Measurements from ENCODE around the gene USP13. TPM values are rescaled to one million over a fixed set of nuclear protein-coding genes. Genes with fewer than 3 reads are reported as not detected.

The USP13 gene
- total RNA-seq, 2 experiments from 2014 or later, result 4.3 to 4.8 TPM

DNA sequence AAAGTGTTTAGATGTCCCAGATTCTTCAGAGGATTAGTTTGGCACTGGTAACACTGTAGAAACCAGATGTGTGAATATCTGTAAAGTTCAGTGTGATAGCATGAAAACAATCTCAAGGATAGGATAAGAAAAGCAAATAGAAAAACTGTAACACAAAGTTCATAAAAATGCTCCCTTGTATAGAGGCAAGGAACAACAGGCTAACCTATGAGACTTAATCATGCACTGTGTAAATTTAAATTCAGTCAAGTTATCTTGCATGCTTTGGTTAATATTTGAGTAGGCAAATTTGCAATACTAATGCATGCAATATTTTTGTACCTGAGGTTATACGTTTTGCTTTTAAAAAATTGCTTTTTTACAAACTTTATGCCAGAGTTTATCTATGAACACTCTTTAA is 144.4 kb downstream of the USP13 start:
- DNase-seq (no peak), ATAC-seq (ENCODE audit: poor library complexity) (no peak)
- no peaks in the 10 kb centered on the region for H3K36me3 Mint-ChIP-seq (ENCODE audit: low read depth)
- no peak overlapping the region for H3K27ac Mint-ChIP-seq
- H3K27ac ChIP-seq (ENCODE audit: low read depth in 1 of 2, low read length in 2 of 2), result no peak overlapping the region
- TF ChIP-seq, protein P1, sequence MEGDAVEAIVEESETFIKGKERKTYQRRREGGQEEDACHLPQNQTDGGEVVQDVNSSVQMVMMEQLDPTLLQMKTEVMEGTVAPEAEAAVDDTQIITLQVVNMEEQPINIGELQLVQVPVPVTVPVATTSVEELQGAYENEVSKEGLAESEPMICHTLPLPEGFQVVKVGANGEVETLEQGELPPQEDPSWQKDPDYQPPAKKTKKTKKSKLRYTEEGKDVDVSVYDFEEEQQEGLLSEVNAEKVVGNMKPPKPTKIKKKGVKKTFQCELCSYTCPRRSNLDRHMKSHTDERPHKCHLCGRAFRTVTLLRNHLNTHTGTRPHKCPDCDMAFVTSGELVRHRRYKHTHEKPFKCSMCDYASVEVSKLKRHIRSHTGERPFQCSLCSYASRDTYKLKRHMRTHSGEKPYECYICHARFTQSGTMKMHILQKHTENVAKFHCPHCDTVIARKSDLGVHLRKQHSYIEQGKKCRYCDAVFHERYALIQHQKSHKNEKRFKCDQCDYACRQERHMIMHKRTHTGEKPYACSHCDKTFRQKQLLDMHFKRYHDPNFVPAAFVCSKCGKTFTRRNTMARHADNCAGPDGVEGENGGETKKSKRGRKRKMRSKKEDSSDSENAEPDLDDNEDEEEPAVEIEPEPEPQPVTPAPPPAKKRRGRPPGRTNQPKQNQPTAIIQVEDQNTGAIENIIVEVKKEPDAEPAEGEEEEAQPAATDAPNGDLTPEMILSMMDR (IDR thresholded peaks at IDR 0.05), result no peak
- no peaks in the 10 kb centered on the region for H3K4me1 ChIP-seq (ENCODE audit: insufficient read depth, low read length)
- H3K9me3 ChIP-seq (ENCODE audit: control insufficient read depth in 1 of 2, insufficient read depth in 1 of 2, low read length in 2 of 2), result no peaks in the 10 kb centered on the region
- ChIA-PET POLR2A (interaction anchor here (0.6 kb wide), 1 partner anchor 220 kb away, joined by 4 read pairs; no protein-coding TSS in a partner anchor), CTCF (no interaction called here)
- no peaks in the 10 kb centered on the region for H3K27me3 ChIP-seq (ENCODE audit: control insufficient read depth in 1 of 2, insufficient read depth in 2 of 2, low read length in 2 of 2)
- H3K36me3 ChIP-seq (ENCODE audit: insufficient read depth, low read length), result no peaks in the 10 kb centered on the region
- intact Hi-C loops (cut with DNase I, micrococcal nuclease), result no loop called here
- H3K9me3 Mint-ChIP-seq, result no peaks in the 10 kb centered on the region
- no peaks in the 10 kb centered on the region for H3K27me3 Mint-ChIP-seq
- H3K4me3 Mint-ChIP-seq, result no peak overlapping the region
- no peak overlapping the region for H3K4me3 ChIP-seq (ENCODE audit: low read length)
- no peaks in the 10 kb centered on the region for H3K4me1 Mint-ChIP-seq (ENCODE audit: low read depth)

DNA sequence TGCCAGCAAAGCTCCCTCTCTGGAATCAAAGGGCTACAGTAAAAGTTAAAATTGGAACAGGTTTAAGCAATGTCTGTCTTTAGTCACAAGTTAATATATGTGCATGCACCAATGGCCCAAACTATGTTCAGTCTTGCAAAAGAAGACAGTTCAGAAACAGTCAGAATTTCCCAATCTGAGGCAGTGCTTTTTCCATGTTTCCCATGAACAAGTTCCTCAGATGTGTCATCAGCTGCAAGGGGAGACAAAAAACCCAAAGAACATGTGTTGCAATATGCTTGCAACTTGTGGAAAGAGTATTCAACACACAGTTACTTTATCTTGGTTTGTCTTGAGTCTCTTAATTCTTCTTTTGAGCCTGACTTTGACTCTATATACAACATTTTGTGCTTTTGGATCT is 148.4 kb downstream of the USP13 start:
- Histone ChIP-seq H3K36me3 (ENCODE audit: insufficient read depth, low read length) (no peaks in the 10 kb centered on the region), H3K4me3 (ENCODE audit: low read length) (no peak overlapping the region), H3K27ac (ENCODE audit: low read depth in 1 of 2, low read length in 2 of 2) (no peak overlapping the region), H3K27me3 (ENCODE audit: control insufficient read depth in 1 of 2, insufficient read depth in 2 of 2, low read length in 2 of 2) (no peaks in the 10 kb centered on the region), H3K4me1 (ENCODE audit: insufficient read depth, low read length) (no peaks in the 10 kb centered on the region), H3K9me3 (ENCODE audit: control insufficient read depth in 1 of 2, insufficient read depth in 1 of 2, low read length in 2 of 2) (no peaks in the 10 kb centered on the region)
- ChIA-PET CTCF (no interaction called here), POLR2A (no interaction called here)
- intact Hi-C loops (cut with DNase I, micrococcal nuclease), result no loop called here
- Mint-ChIP-seq H3K36me3 (ENCODE audit: low read depth) (no peaks in the 10 kb centered on the region), H3K27ac (no peak overlapping the region), H3K27me3 (peaks cover 5% of the 10 kb centered on the region), H3K4me1 (ENCODE audit: low read depth) (peaks cover 6% of the 10 kb centered on the region), H3K9me3 (no peaks in the 10 kb centered on the region), H3K4me3 (no peak overlapping the region)
- ATAC-seq (ENCODE audit: poor library complexity) (no peak), DNase-seq (no peak)
- TF ChIP-seq, protein P1 (IDR thresholded peaks at IDR 0.05), result no peak

DNA sequence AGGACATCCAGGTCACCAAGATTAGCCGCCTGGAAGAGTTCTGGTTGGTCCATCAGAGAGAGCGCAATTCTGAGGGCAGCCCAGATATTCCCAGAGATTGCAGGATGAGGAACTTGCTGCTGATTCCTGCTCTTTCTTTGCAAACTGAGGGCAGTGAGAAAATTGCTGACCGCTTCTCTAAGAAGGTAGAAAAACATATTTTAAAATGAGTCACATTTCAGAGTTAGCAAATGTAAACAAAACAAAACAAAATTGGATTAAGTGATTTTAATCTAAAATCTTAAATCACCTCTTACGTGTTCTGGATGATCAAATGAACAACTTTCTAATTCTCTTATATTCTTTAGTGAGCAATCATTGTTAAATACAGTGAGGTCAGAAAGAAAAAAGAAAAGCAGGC is 149.0 kb downstream of the USP13 start:
- Mint-ChIP-seq H3K27me3 (peaks cover 5% of the 10 kb centered on the region), H3K4me3 (no peak overlapping the region), H3K36me3 (ENCODE audit: low read depth) (no peaks in the 10 kb centered on the region), H3K4me1 (ENCODE audit: low read depth) (peaks cover 6% of the 10 kb centered on the region), H3K9me3 (no peaks in the 10 kb centered on the region), H3K27ac (no peak overlapping the region)
- no peak overlapping the region for H3K27ac ChIP-seq (ENCODE audit: low read depth in 1 of 2, low read length in 2 of 2)
- DNase-seq (no peak), ATAC-seq (ENCODE audit: poor library complexity) (no peak)
- no peaks in the 10 kb centered on the region for H3K27me3 ChIP-seq (ENCODE audit: control insufficient read depth in 1 of 2, insufficient read depth in 2 of 2, low read length in 2 of 2)
- no peaks in the 10 kb centered on the region for H3K9me3 ChIP-seq (ENCODE audit: control insufficient read depth in 1 of 2, insufficient read depth in 1 of 2, low read length in 2 of 2)
- ChIA-PET POLR2A (no interaction called here), CTCF (no interaction called here)
- no peaks in the 10 kb centered on the region for H3K36me3 ChIP-seq (ENCODE audit: insufficient read depth, low read length)
- no peak overlapping the region for H3K4me3 ChIP-seq (ENCODE audit: low read length)
- TF ChIP-seq, protein P1 (IDR thresholded peaks at IDR 0.05), result no peak
- intact Hi-C loops (cut with DNase I, micrococcal nuclease), result no loop called here
- H3K4me1 ChIP-seq (ENCODE audit: insufficient read depth, low read length), result no peaks in the 10 kb centered on the region

Data from CD4-positive, alpha-beta T cell (primary cell).